Astrocyte of the spinal cord (primary cell): ENCODE data around the gene SOHLH2.

Experiments
- DNase-seq: peaks from one replicate; pipeline ENCODE4 v3.0.0; 2011; ENCODE audit warnings: low read depth, low spot score
- H3K4me3 ChIP-seq: 2 replicates; pipeline ENCODE4 v1.5.1; 2011; ENCODE audit warnings: low read depth, mild to moderate bottlenecking, low read length, moderate library complexity
- in situ Hi-C: cut with HindIII; loops from 2 replicates; pipeline ENCODE4 v1.10.0; 2017; ENCODE audit warnings: low sequenced_read_pairs
- TF ChIP-seq, protein P1 (sequence below): IDR thresholded peaks from 2 replicates; pipeline ENCODE4 v1.5.1; 2012; ENCODE audit warnings: low read depth, mild to moderate bottlenecking, low read length, inconsistent platforms

SOHLH2 gene

GRCh38 chr13:36174923-36175322 lies 39.4 kb downstream of the SOHLH2 start:
- no peak overlapping the region for H3K4me3 ChIP-seq
- DNase-seq: no peak
- TF ChIP-seq, protein P1, sequence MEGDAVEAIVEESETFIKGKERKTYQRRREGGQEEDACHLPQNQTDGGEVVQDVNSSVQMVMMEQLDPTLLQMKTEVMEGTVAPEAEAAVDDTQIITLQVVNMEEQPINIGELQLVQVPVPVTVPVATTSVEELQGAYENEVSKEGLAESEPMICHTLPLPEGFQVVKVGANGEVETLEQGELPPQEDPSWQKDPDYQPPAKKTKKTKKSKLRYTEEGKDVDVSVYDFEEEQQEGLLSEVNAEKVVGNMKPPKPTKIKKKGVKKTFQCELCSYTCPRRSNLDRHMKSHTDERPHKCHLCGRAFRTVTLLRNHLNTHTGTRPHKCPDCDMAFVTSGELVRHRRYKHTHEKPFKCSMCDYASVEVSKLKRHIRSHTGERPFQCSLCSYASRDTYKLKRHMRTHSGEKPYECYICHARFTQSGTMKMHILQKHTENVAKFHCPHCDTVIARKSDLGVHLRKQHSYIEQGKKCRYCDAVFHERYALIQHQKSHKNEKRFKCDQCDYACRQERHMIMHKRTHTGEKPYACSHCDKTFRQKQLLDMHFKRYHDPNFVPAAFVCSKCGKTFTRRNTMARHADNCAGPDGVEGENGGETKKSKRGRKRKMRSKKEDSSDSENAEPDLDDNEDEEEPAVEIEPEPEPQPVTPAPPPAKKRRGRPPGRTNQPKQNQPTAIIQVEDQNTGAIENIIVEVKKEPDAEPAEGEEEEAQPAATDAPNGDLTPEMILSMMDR: no peak
- in situ Hi-C loops: no loop called here

GRCh38 chr13:36173571-36174322 lies 40.6 kb downstream of the SOHLH2 start:
- DNase-seq: no peak
- TF ChIP-seq, protein P1: no peak
- in situ Hi-C loops: no loop called here

DNA sequence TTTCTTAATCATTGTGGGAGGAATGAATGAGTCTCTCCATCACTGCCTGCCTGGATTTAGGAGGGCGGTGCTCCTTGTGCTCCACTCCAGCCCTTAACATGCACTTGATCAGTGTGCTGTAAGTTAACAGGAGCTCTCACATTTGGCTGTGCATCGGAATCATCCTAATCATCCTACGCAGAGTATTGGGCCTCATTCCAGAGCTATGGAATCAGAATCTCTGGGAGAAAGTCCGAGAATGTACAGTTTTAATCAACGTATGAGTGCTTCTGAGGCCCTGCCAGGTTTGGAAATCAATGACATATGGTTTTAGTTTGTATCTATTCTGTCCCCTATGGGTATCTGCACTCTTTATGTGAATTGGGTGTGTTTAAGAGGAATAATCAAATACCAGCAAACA lies 48.3 kb downstream of the SOHLH2 start:
- in situ Hi-C loops: no loop called here
- no peak for DNase-seq
- H3K4me3 ChIP-seq: no peak overlapping the region
- TF ChIP-seq, protein P1: no peak

More at GRCh38 chr13:36173571-36174322, 40.6 kb downstream of the SOHLH2 start:
- H3K4me3 ChIP-seq: no peak overlapping the region

- H3K4me3 ChIP-seq: no peak overlapping the region
- DNase-seq: peak; percentile 99
- in situ Hi-C loops: no loop called here
- TF ChIP-seq, protein P1: no peak
Measured at GRCh38 chr13:36163809-36164308, 50.5 kb downstream of the SOHLH2 start.

DNA sequence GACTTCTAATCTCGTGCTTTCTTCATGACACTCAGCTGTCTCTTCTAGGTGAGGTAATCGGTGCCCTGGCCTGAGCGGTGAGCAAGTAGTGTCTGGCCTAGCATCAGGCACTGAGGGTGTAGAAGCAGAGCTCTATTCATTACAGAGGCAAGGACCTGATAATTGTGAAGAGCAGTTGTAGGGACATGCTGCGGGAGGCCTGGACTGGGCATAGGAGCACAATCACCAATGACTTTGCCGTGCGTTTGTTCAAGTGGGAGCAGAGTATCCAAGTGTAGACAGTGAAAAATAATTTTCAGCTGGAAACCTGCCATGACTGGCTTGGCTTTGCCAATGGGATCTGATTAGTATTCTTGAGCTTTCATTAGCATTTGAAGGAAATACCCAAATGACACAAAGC lies 51.1 kb downstream of the SOHLH2 start:
- in situ Hi-C loops: no loop called here
- TF ChIP-seq, protein P1: no peak
- no peak for DNase-seq
- no peak overlapping the region for H3K4me3 ChIP-seq

DNA sequence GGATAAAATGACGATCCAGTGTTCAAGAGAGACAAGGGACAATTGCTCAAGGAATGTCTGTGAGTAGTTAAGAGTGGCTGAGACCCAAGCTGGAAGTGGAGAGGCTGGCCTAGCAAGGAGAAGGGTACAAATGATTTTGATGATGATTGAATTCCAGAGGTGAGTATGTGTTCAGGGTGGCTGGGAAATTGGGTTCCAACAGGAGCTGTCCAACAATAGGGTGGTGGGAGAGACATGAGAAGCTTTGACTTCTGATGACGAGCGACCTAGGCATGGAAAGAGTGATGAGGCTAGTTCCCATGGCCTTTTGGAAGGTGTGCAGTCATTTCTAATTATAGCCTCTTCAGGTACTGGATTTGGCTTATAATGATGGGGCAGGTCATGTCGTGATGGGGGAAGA lies 54.1 kb downstream of the SOHLH2 start:
- in situ Hi-C loops: no loop called here
- no peak for DNase-seq
- TF ChIP-seq, protein P1: no peak
- no peak overlapping the region for H3K4me3 ChIP-seq
